Ramos (cell line): ENCODE measurements around the gene CDH22.

Source experiments
- in situ Hi-C: fragments of 300-500 bp; cut with MboI; formaldehyde crosslinking; loops from one replicate; pipeline ENCODE4 v1.14.3; 2022; ENCODE audit warnings: low sequenced_read_pairs; ENCODE audit not compliant: unreplicated experiment

CDH22 gene

GRCh38 chr20:46220455-46221207 lies 87.7 kb downstream of the CDH22 start:
- in situ Hi-C loops: no loop called here

GRCh38 chr20:46219920-46220319 lies 88.4 kb downstream of the CDH22 start:
- in situ Hi-C loops: no loop called here

DNA sequence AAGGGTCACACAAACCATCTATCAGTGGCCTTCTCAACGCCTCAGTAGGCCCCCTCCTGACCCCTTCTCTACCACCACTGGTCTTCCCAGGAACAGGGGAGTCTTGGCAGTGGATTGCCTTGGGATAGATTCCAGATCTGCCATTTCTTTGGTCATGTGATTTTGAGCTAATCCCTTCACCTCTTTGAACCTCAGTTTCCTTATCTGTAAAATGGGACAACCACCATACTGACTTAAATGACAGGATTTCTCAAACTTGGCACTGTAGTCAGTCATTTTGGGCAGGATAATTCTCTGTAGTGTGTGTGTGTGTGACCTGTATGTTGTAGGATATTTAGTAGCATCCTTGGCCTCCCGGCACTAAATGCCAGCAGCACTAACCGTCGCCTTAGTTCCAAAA lies 89.1 kb downstream of the CDH22 start:
- in situ Hi-C loops: no loop called here

- in situ Hi-C loops: no loop called here
Observed at GRCh38 chr20:46218656-46219055, 89.6 kb downstream of the CDH22 start.

GRCh38 chr20:46217583-46217982 lies 90.7 kb downstream of the CDH22 start:
- in situ Hi-C loops: no loop called here

GRCh38 chr20:46216770-46217464 lies 91.4 kb downstream of the CDH22 start:
- in situ Hi-C loops: no loop called here

DNA sequence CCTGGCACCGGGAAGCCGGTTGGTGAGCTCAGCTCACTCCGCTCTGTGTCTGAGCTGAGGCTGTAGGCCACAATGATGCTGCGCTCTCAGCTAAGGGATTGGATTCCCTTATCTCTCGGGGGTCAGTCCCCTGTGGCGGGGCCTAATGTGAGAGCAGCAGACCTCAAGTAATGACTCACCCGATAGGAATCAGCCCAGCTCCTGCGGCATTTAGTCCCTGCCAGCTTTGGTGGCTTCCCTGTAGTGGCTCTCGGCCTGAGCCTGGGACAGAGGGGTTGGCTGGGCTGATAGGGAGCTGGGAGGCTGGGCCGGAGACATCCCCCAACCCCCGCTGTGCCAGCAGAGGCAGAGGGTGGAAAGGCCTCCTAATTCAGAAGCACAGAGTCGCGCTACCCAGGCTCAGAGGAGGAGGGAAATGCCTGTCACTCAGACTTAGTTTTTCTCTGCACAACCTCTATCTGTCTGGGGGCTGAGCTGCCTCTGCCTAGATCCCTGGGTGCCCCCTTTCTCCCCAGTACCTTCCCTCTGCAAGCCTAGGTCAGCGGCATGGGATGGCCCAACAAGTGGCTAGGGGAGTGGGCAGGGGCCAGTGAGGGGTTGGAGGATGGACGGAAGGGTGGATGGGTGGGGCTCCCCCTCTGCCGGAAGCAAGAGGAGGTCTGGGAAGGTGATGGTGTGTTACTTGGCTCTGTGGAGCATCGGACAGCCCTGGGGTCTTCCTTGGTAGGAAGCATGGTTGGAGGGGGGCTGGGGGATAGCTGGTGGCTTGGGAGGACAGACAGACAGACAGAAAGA lies 92.2 kb downstream of the CDH22 start:
- in situ Hi-C loops: no loop called here

GRCh38 chr20:46214824-46215488 lies 93.3 kb downstream of the CDH22 start:
- in situ Hi-C loops: no loop called here

DNA sequence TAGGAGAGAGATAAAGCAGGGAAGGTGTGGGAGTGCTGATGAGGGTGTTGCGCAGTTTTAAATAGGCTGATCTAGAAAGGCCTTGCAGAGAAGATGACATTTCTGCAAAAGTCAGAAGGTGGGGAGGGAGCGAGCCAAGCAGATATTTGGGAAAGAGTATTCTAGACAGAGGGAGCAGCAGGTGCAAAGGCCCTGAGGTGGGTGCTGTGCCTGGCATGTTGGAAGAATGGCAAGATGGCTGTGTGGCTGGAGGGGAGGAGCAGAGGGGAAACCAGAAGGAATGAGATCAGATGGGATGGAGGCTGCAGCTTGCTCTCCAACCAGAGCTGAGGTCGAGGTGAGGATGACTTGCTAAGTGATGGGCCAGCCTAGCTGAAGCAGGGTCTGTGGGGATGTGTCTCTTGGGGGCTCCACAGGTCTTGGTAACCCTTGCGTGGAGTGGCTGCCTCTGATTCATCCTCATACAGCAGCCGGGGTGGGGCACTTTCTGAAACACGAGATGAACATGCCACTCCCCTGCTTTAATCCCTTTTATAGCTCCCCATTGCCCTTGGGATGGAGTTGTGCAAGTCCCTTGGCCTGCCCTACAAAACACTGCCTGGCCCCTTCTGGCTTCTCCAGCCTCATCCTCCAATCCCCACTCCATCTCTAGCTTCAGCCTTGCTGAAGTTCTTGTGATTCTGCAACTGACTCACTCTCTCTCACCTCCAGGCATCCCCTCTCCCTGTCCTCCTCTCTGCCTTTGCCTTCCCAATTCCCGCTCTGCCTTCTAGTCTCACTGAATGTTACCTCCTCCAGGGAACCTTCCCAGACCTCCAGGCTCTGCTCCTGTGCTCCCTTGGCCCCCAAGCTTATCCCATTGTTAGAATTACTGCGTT lies 94.1 kb downstream of the CDH22 start:
- in situ Hi-C loops: no loop called here

GRCh38 chr20:46212876-46213275 lies 95.4 kb downstream of the CDH22 start:
- in situ Hi-C loops: no loop called here

- in situ Hi-C loops: no loop called here
Observed at GRCh38 chr20:46212252-46212651, 96.0 kb downstream of the CDH22 start.

DNA sequence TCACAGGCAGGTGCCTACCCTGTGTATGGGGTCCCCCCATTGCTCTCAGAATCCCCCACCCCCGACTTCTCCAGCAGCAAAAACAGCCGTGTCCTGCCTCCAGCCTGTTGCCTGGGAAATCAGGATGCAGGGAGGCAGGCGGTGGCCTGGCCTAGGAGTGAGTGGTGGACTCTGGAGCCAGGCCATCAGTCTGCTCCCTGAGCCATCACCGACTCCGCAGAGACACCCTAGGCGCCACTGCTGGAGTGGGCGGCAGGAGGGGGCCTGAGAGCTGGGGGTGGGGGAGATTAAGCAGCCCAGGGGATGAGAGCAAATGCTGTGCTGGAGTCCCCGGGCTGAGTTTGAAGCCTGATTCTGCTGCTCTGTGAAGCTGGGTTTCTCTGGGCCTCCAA lies 97.0 kb downstream of the CDH22 start:
- in situ Hi-C loops: no loop called here

DNA sequence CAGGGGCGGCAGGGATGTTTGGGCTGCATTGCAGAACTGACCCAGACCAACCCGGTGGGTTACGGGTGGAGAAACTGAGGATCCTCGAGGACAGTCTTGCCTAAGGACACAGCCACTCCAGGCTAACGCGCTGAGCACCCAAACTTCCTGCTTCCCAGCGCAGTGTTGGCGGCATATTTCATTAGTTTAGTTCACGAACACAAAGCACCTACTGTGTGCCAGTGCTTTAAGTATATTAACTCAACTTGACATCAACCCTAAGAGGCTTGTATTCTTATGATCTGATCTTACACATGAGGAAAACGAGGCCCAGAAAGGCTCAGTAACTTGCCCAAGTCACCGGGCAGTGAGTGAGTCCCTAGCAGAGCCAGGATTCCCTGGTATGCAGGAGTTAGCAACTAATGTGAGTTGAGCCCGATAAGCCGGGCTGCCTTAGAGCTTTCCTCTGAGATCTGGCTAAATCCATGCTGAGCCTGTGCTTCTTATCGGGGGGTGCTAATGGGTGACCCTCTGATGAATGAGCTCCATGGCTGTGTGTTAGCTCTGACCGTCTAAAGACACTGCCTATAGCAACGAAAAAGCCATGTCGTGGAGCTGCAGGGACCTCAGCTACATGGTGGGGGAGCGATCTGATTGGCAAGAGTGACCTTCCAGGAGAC lies 97.5 kb downstream of the CDH22 start:
- in situ Hi-C loops: no loop called here

DNA sequence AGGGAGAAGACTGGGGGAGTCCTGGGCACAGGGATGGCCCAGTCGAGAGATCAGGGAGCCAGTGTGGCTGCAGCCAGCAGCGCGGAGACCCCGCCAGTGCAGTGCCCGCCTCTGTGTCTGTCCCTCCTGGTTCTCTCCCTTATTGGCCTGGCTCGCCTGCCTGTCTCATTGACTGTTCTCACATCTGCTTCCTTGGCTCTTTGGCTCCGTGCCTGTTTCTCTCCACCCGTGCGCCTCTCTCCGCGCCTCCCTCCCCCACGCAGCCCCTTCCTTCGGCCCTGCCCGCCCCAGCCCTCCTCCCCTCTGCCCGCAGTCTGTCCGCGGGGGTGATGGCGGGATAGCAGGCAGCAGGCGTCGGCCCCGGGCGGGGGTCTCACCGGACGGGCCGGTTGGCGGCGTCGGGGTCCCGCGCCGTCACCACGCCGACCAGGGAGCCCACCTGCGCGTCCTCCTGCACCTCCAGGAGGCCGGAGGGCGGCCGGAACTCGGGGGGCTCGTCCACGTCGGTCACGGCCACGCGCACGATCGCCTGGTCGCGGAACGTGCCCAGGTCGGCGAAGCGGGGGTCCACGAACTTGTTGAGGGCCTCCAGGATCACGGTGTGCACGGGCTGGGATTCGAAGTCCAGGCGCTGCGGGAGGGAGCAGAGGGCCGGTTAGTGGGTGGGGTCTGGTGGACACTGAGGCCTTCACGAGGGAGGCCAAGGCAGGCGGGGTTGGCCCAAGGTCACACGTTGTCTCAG lies 98.2 kb downstream of the CDH22 start:
- in situ Hi-C loops: no loop called here

GRCh38 chr20:46207793-46208192 lies 100.5 kb downstream of the CDH22 start:
- in situ Hi-C loops: no loop called here

- in situ Hi-C loops: no loop called here
Observed at GRCh38 chr20:46206992-46207549, 101.2 kb downstream of the CDH22 start.

DNA sequence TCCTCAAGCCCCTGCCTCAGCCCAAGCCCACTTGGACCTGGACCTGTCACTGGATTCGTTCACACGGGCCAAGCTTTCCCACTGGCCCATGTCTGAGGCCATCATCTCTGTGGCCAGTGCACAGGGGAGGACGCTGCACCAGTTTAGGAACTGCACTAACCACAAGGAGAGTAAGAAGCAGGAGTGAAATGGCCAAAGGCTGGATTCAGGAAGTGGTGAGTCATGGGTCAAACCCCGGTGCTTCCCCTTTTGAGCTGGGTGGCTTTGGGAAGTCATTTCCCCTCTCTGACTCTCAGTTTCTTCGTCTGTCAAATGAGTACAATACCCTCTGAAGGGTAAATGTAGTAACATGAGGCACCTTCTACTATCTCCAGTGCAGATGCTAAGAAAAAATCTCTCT lies 102.3 kb downstream of the CDH22 start:
- in situ Hi-C loops: no loop called here

DNA sequence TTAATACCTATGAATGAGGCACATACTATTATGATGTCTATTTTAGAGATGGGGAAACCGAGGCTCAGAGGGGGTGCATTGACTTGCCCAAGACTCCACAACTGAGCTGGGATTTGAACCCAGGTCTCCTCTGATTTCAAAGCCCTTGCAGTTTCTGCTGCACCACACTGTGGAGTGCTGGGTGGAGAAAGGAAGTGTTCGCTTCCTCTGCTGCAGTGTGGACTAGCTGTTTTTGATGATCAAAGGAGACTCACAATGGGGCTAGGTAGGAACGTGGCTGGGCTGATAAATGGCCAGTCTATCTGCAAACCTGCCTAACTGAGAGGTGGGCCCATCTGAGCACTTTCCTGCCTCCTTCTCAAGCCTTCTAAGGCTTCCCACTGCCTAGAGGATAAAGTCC lies 102.9 kb downstream of the CDH22 start:
- in situ Hi-C loops: no loop called here
